Left ventricle myocardium inferior (tissue), 1 donor: ENCODE results near the gene EHD2. TPM values are rescaled to one million over a fixed set of nuclear protein-coding genes. Genes with fewer than 3 reads are reported as not detected.

Experiments
- DNase-seq: peaks from one replicate; pipeline ENCODE4 v3.0.0-alpha.2; 2020
- H3K27ac ChIP-seq: fragments of 200-600 bp; replicated peaks from 2 replicates; pipeline ENCODE4 v1.8.0; 2021
- H3K27me3 ChIP-seq: fragments of 200-600 bp; 2 replicates; pipeline ENCODE4 v1.8.0; 2021; ENCODE audit warnings: low read depth
- H3K36me3 ChIP-seq: fragments of 200-600 bp; 2 replicates; pipeline ENCODE4 v1.8.0; 2021
- H3K4me1 ChIP-seq: fragments of 200-600 bp; 2 replicates; pipeline ENCODE4 v1.8.0; 2021
- H3K4me3 ChIP-seq: fragments of 200-600 bp; 2 replicates; pipeline ENCODE4 v1.8.0; 2021; ENCODE audit warnings: mild to moderate bottlenecking, moderate library complexity
- H3K9me3 ChIP-seq: fragments of 200-600 bp; replicated peaks from 2 replicates; pipeline ENCODE4 v1.8.0; 2021
- CTCF ChIP-seq: fragments of 200-600 bp; IDR thresholded peaks from 2 replicates; pipeline ENCODE4 v1.8.0; 2021; ENCODE audit warnings: antibody characterized with exemption, mild to moderate bottlenecking, borderline replicate concordance
- intact Hi-C: fragments of 100-400 bp; cut with micrococcal nuclease; formaldehyde crosslinking; loops from one replicate; pipeline ENCODE4 v1.11.0; 2022
- total RNA-seq: library from RNA; stranded (reverse); fragmentation: NEBNext Ultra II Directional; extraction: Animal tissue kit (Norgen Biotek cat#: 25700); gene quantifications from one replicate; pipeline ENCODE4 v1.2.1, GENCODE V29; 2021
- donor health status: DM: no; HTN: yes; CAD: no; lungs with severe emphysema.

EHD2 gene
- total RNA-seq, 1 donor from 2014 or later = 48.2 TPM

- Histone ChIP-seq H3K9me3 (no peaks in the 10 kb centered on the region), H3K4me1 (peaks cover 33% of the 10 kb centered on the region), H3K36me3 (peaks cover 72% of the 10 kb centered on the region), H3K4me3 (no peak overlapping the region), H3K27ac (no peak overlapping the region), H3K27me3 (no peaks in the 10 kb centered on the region)
- DNase-seq = no peak
- no peak for TF ChIP-seq CTCF
- intact Hi-C loops = no loop called here
These were observed 36.1 kb downstream of the EHD2 start for GRCh38 chr19:47749326-47749725.

- Histone ChIP-seq H3K27me3 (no peaks in the 10 kb centered on the region), H3K27ac (no peak overlapping the region), H3K4me3 (no peak overlapping the region), H3K36me3 (peaks cover 87% of the 10 kb centered on the region), H3K4me1 (peaks cover 21% of the 10 kb centered on the region), H3K9me3 (no peaks in the 10 kb centered on the region)
- DNase-seq = no peak
- no peak for TF ChIP-seq CTCF
- intact Hi-C loops = no loop called here
These were observed 37.5 kb downstream of the EHD2 start for GRCh38 chr19:47750752-47751151.

GRCh38 chr19:47752440-47753211 is 39.4 kb downstream of the EHD2 start:
- peaks cover 98% of the 10 kb centered on the region for H3K36me3 ChIP-seq
- no peak for DNase-seq
- no peak for TF ChIP-seq CTCF
- no peak overlapping the region for H3K4me3 ChIP-seq
- no peaks in the 10 kb centered on the region for H3K27me3 ChIP-seq
- intact Hi-C loops = no loop called here
- H3K27ac ChIP-seq = no peak overlapping the region
- H3K9me3 ChIP-seq = no peaks in the 10 kb centered on the region
- peaks cover 7% of the 10 kb centered on the region for H3K4me1 ChIP-seq

GRCh38 chr19:47754206-47755064 is 41.2 kb downstream of the EHD2 start:
- H3K4me3 ChIP-seq = no peak overlapping the region
- TF ChIP-seq CTCF = no peak
- H3K36me3 ChIP-seq = peaks cover 100% of the 10 kb centered on the region
- H3K4me1 ChIP-seq = no peaks in the 10 kb centered on the region
- H3K27ac ChIP-seq = no peak overlapping the region
- H3K9me3 ChIP-seq = peaks cover 5% of the 10 kb centered on the region
- no peak for DNase-seq
- H3K27me3 ChIP-seq = no peaks in the 10 kb centered on the region
- intact Hi-C loops = no loop called here

GRCh38 chr19:47755065-47755761 is 42.0 kb downstream of the EHD2 start:
- H3K4me1 ChIP-seq = no peaks in the 10 kb centered on the region
- H3K36me3 ChIP-seq = peaks cover 98% of the 10 kb centered on the region
- no peaks in the 10 kb centered on the region for H3K27me3 ChIP-seq
- no peak for DNase-seq
- H3K27ac ChIP-seq = no peak overlapping the region
- H3K9me3 ChIP-seq = peaks cover 5% of the 10 kb centered on the region
- no peak for TF ChIP-seq CTCF
- intact Hi-C loops = no loop called here
- no peak overlapping the region for H3K4me3 ChIP-seq
